HEK293 (cell line): ENCODE measurements around the gene ARHGAP22.

Experiments
- CTCF ChIA-PET: fragments of 350-600 bp; formaldehyde crosslinking; extraction: SDS; loops from one replicate; lab custom pipeline; 2021; ENCODE audit warnings: antibody characterized with exemption; lab: Yijun Ruan, JAX
- POLR2A ChIA-PET: fragments of 300-600 bp; formaldehyde crosslinking; extraction: SDS; loops from one replicate; lab custom pipeline; 2020; ENCODE audit warnings: antibody characterized with exemption, inconsistent platforms; lab: Yijun Ruan, JAX
- H3K27ac ChIP-seq: fragments of 200-500 bp; sonication (Bioruptor generic); 2 replicates; pipeline ENCODE4 v1.5.1; 2014; ENCODE audit warnings: low read depth, low read length, control low read depth, inconsistent platforms; ENCODE audit errors: extremely low read depth
- H3K36me3 ChIP-seq, 2 experiments: fragments of 200-500 bp in 1 of 2; sonication (Bioruptor generic) in 1 of 2; 1 replicate in 1 of 2; 2 replicates in 1 of 2; pipeline ENCODE4 v1.5.1; 2014 to 2017; ENCODE audit warnings: inconsistent platforms in 2 of 2, low read length in 2 of 2; ENCODE audit not compliant: control insufficient read depth in 2 of 2, insufficient read depth in 1 of 2
- H3K4me1 ChIP-seq: fragments of 200-500 bp; sonication (Bioruptor generic); 2 replicates; pipeline ENCODE4 v1.5.1; 2014; ENCODE audit warnings: mild to moderate bottlenecking, low read length, inconsistent platforms; ENCODE audit not compliant: control insufficient read depth, insufficient read depth
- H3K4me3 ChIP-seq: 2 replicates; pipeline ENCODE4 v1.5.1; 2011; ENCODE audit warnings: low read depth, mild to moderate bottlenecking, control low read depth, low read length, moderate library complexity
- H3K9me3 ChIP-seq: fragments of 200-500 bp; sonication (Bioruptor generic); 2 replicates; pipeline ENCODE4 v1.5.1; 2014; ENCODE audit warnings: low read depth, low read length, inconsistent platforms; ENCODE audit not compliant: control insufficient read depth, insufficient read depth
- KLF9 ChIP-seq: fragments of 450-650 bp; formaldehyde crosslinking; IDR thresholded peaks from 2 replicates; pipeline ENCODE4 v1.5.1; 2016; ENCODE audit warnings: missing biosample characterization, missing genetic modification characterization, low read depth
- MEIS1 ChIP-seq: sonication (generic); formaldehyde crosslinking; IDR thresholded peaks from 2 replicates; pipeline ENCODE4 v1.8.1; 2022; ENCODE audit warnings: missing genetic modification reagents, mild to moderate bottlenecking, borderline replicate concordance
- PRDM2 ChIP-seq: fragments of 450-650 bp; formaldehyde crosslinking; IDR thresholded peaks from 2 replicates; pipeline ENCODE4 v1.5.1; 2016; ENCODE audit warnings: missing biosample characterization, missing genetic modification characterization, borderline replicate concordance
- REPIN1 ChIP-seq: fragments of 450-650 bp; formaldehyde crosslinking; IDR thresholded peaks from 2 replicates; pipeline ENCODE4 v1.5.1; 2017; ENCODE audit warnings: missing biosample characterization, missing genetic modification characterization, low read depth
- ZNF112 ChIP-seq: fragments of 450-650 bp; formaldehyde crosslinking; IDR thresholded peaks from 2 replicates; pipeline ENCODE4 v1.5.0; 2017; ENCODE audit warnings: missing biosample characterization, missing genetic modification characterization
- ZNF146 ChIP-seq: fragments of 450-650 bp; formaldehyde crosslinking; IDR thresholded peaks from 2 replicates; pipeline ENCODE4 v1.5.1; 2016; ENCODE audit warnings: missing biosample characterization, missing genetic modification characterization
- ZNF157 ChIP-seq: fragments of 450-650 bp; formaldehyde crosslinking; IDR thresholded peaks from 2 replicates; pipeline ENCODE4 v1.5.1; 2016; ENCODE audit warnings: missing biosample characterization, missing genetic modification characterization
- ZNF18 ChIP-seq: fragments of 450-650 bp; formaldehyde crosslinking; IDR thresholded peaks from 2 replicates; pipeline ENCODE4 v1.5.1; 2016; ENCODE audit warnings: missing biosample characterization, missing genetic modification characterization
- ZNF2 ChIP-seq: fragments of 450-650 bp; formaldehyde crosslinking; IDR thresholded peaks from 2 replicates; pipeline ENCODE4 v1.5.1; 2016; ENCODE audit warnings: missing biosample characterization, missing genetic modification characterization
- ZNF211 ChIP-seq: fragments of 450-650 bp; formaldehyde crosslinking; IDR thresholded peaks from 2 replicates; pipeline ENCODE4 v1.5.1; 2016; ENCODE audit warnings: low read depth, missing biosample characterization, missing genetic modification characterization
- ZNF274 ChIP-seq, 2 experiments: fragments of 200-500 bp in 1 of 2; fragments of 450-650 bp in 1 of 2; sonication (Bioruptor generic) in 1 of 2; formaldehyde crosslinking in 1 of 2; IDR thresholded peaks; 2 replicates each; pipeline versions ENCODE4 v1.5.1 to v1.6.1; 2014 to 2016; ENCODE audit warnings: borderline replicate concordance in 1 of 2, inconsistent platforms in 1 of 2, low read length in 1 of 2, missing biosample characterization in 1 of 2, missing genetic modification characterization in 1 of 2
- ZNF292 ChIP-seq: fragments of 450-650 bp; formaldehyde crosslinking; IDR thresholded peaks from 2 replicates; pipeline ENCODE4 v1.5.1; 2016; ENCODE audit warnings: low read depth, missing biosample characterization, missing genetic modification characterization, borderline replicate concordance
- ZNF311 ChIP-seq: fragments of 450-650 bp; formaldehyde crosslinking; IDR thresholded peaks from 2 replicates; pipeline ENCODE4 v1.5.1; 2017; ENCODE audit warnings: missing biosample characterization, missing genetic modification characterization, borderline replicate concordance
- ZNF449 ChIP-seq: fragments of 450-650 bp; formaldehyde crosslinking; IDR thresholded peaks from 2 replicates; pipeline ENCODE4 v1.5.1; 2017; ENCODE audit warnings: missing biosample characterization, mild to moderate bottlenecking, missing genetic modification characterization, moderate library complexity
- ZNF530 ChIP-seq: fragments of 450-650 bp; formaldehyde crosslinking; IDR thresholded peaks from 2 replicates; pipeline ENCODE4 v1.5.1; 2016; ENCODE audit warnings: low read depth, missing biosample characterization, missing genetic modification characterization
- ZNF624 ChIP-seq: fragments of 450-650 bp; formaldehyde crosslinking; IDR thresholded peaks from 2 replicates; pipeline ENCODE4 v1.5.1; 2017; ENCODE audit warnings: missing biosample characterization, missing genetic modification characterization
- ZNF677 ChIP-seq: fragments of 450-650 bp; IDR thresholded peaks from 2 replicates; pipeline ENCODE4 v1.5.0; 2018; ENCODE audit warnings: missing biosample characterization, mild to moderate bottlenecking, missing genetic modification characterization, moderate library complexity
- ZNF768 ChIP-seq: fragments of 450-650 bp; formaldehyde crosslinking; IDR thresholded peaks from 2 replicates; pipeline ENCODE4 v1.5.1; 2018; ENCODE audit warnings: missing biosample characterization, mild to moderate bottlenecking, missing genetic modification characterization
- TF ChIP-seq, protein P1 (sequence below): fragments of 450-650 bp; formaldehyde crosslinking; IDR thresholded peaks from 2 replicates; pipeline ENCODE4 v1.5.1; 2016; ENCODE audit warnings: missing biosample characterization, missing genetic modification characterization

Gene ARHGAP22

DNA sequence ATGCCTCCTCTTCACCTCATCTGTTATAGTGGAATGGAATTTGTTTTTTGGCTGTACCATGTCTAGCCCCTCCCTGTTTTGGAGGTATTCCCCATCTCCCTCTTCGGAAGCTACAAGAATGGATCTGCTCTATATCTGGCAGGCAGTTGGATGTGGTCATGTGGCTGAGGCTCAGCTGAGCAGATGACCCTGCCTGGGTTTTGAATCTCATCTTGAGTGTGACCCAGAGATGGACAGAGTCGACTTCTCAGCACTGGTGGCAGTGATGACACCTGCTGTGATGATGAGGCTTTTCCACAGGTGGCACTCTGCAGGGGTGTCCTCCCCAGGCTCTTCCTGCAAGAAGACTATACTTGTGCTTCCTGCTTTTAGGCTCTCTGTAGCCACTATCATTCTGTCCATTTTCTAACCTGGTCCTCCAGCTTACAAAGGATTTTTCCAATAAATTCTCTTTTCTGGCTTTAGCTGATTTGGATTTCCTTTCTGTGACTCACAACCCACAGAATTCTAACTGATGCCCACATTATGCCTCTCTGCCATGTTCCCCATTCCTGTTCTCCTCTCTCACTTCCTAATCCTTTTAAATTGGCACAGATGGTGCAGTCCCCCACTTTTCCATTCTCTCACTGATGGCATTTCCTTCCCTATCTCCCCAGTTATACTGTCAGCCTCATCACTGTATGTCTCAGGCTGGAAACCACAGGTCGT lies 7.5 kb upstream of the ARHGAP22 start:
- H3K27ac ChIP-seq, result no peak overlapping the region
- CTCF ChIA-PET, result interaction anchor here (0.6 to 1.2 kb wide), 3 partner anchors 13 to 249 kb away, joined by 3 to 4 read pairs (median 4); no protein-coding TSS in a partner anchor
- no peaks in the 10 kb centered on the region for H3K4me1 ChIP-seq
- POLR2A ChIA-PET, result no interaction called here
- no peaks in the 10 kb centered on the region for H3K9me3 ChIP-seq
- no peaks in the 10 kb centered on the region for H3K36me3 ChIP-seq
- no peak overlapping the region for H3K4me3 ChIP-seq
- no peak for TF ChIP-seq ZNF274 (IDR thresholded peaks at IDR 0.05; ENCODE audit: low read length)
- TF ChIP-seq ZNF274 (tag by site-specific recombination; IDR thresholded peaks at IDR 0.05; ENCODE audit: borderline replicate concordance), result no peak

DNA sequence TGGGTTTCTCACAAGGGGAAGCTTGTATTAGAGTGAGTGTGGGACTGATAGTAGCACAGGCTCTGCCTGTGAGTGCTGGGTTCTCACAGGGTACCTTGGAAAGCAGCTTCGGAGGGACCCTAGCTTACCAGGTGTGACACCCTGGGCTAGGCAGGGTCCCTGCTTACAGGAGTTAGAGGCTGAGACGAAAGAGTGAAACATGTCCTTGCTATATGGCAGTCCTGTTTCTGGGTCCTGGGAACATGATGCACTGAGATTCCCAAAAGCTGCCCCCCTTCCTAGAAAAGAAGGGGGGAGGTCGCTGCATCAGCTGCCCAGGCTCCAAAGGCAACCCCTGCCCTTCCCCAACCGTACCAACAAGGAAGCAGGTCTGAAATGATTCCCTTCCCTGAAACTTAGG lies 6.3 kb upstream of the ARHGAP22 start:
- no peaks in the 10 kb centered on the region for H3K9me3 ChIP-seq
- no peaks in the 10 kb centered on the region for H3K4me1 ChIP-seq
- no peak overlapping the region for H3K4me3 ChIP-seq
- no peak overlapping the region for H3K27ac ChIP-seq
- TF ChIP-seq ZNF311 (no peak), PRDM2 (tag by site-specific recombination) (no peak), ZNF624 (tag by site-specific recombination) (no peak), ZNF530 (tag by site-specific recombination) (no peak), ZNF292 (no peak), ZNF677 (tag by site-specific recombination) (no peak), ZNF146 (no peak), REPIN1 (tag by site-specific recombination) (no peak), ZNF211 (tag by site-specific recombination) (no peak), KLF9 (tag by site-specific recombination) (no peak), ZNF18 (tag by site-specific recombination) (no peak), MEIS1 (CRISPR knock-in tag) (no peak), ZNF449 (no peak), ZNF768 (tag by site-specific recombination) (no peak), ZNF112 (tag by site-specific recombination) (no peak), ZNF157 (no peak), ZNF2 (tag by site-specific recombination) (no peak)
- TF ChIP-seq, protein P1, sequence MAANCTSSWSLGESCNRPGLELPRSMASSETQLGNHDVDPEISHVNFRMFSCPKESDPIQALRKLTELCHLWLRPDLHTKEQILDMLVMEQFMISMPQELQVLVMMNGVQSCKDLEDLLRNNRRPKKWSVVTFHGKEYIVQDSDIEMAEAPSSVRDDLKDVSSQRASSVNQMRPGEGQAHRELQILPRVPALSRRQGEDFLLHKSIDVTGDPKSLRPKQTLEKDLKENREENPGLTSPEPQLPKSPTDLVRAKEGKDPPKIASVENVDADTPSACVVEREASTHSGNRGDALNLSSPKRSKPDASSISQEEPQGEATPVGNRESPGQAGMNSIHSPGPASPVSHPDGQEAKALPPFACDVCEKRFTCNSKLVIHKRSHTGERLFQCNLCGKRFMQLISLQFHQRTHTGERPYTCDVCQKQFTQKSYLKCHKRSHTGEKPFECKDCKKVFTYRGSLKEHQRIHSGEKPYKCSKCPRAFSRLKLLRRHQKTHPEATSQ (tag by site-specific recombination), result no peak
- ChIA-PET POLR2A (no interaction called here), CTCF (interaction anchor here (0.9 to 1.4 kb wide), 2 partner anchors 25 to 45 kb away, joined by 3 to 5 read pairs; no protein-coding TSS in a partner anchor)
- no peaks in the 10 kb centered on the region for H3K36me3 ChIP-seq
